Activated CD4-positive, alpha-beta T cell treated with anti-CD3 and anti-CD28 coated beads, Interleukin-2, amount 50 U/mL, for 48 hours (primary cell): Measurements from ENCODE around the gene PRKAG1.

Source experiments
- DNase-seq, 2 experiments: peaks; one replicate each; pipeline ENCODE4 v3.0.0-alpha.2; 2020

PRKAG1 gene

DNA sequence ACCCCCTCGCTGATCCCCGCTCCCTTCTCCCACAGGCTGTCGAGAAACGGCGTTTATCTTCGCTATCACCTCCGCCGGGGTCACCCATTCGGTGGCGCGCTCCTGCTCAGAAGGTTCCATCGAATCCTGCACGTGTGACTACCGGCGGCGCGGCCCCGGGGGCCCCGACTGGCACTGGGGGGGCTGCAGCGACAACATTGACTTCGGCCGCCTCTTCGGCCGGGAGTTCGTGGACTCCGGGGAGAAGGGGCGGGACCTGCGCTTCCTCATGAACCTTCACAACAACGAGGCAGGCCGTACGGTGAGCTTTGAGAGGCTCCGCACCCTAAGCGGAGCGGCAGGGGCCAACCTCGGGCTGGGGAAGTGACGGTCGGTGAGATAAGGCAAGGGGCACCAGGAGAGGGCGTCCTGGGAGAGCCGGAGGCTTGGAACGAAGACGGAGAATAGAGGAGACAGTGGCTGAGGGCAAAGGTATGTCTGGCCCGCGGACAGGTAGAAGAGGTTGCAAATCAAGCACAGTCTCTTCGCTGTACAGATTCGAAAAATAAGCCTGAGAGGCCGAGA lies 38.1 kb downstream of the PRKAG1 start:
- DNase-seq, result peak; percentile 37 to 51

DNA sequence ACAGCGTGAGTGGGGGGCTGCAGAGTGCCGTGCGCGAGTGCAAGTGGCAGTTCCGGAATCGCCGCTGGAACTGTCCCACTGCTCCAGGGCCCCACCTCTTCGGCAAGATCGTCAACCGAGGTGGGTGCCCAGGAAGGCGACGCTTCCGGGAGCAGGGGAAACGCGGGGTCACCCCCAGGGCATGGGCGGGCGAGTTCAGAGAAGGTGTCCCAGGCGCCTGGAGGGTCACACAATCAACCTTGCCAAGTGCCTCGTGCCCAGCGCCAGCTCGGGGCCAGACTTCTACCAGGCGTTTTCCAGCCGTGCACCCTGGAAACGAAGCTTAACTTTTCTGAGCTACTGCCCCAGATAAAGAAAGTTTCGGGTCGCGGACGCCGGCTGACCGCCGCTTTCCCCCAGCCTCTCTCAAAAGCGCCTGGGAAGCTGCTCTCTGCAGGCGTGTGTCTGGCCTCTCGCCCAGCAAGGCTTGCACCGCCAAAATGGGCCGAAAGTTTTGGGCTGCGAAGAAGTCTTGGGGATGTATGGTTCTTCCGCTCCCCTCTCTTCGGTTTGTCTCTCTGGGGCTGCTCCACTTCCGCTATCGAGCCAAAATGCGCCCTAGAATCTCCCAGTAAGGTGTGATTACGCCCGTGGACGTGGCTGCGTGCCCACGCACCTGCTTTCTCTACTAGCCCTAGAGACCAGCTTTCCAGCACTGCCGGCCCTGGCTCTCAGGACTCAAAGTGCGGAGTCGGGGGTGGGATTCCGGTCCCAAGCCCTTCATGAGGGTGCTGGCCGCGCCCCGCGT lies 38.8 kb downstream of the PRKAG1 start:
- peak in 1 of 2 experiments; percentile 34 for DNase-seq

- DNase-seq, result peak in 1 of 2 experiments; percentile 29
These were observed 39.6 kb downstream of the PRKAG1 start for GRCh38 chr12:48978741-48979601.

DNA sequence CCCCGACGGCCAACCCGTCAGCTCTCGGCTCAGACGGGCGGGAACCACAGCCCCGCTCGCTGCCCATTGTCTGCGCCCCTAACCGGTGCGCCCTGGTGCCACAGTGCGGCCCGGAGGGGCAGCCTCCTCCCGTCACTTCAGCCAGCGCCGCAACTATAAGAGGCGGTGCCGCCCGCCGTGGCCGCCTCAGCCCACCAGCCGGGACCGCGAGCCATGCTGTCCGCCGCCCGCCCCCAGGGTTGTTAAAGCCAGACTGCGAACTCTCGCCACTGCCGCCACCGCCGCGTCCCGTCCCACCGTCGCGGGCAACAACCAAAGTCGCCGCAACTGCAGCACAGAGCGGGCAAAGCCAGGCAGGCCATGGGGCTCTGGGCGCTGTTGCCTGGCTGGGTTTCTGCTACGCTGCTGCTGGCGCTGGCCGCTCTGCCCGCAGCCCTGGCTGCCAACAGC lies 40.3 kb downstream of the PRKAG1 start, which contains the start of gene WNT1:
Gene WNT1, plus strand, starts transcription at position 32 of the 450 bp plus-strand sequence. Its CDS starts 329 bp downstream, at position 361.
- peak in 1 of 2 experiments; percentile 28 for DNase-seq

- DNase-seq, result peak; percentile 88 to 90
These were observed 41.0 kb downstream of the PRKAG1 start for GRCh38 chr12:48977290-48978281.

GRCh38 chr12:48973941-48974673 lies 44.5 kb downstream of the PRKAG1 start:
- DNase-seq, result peak; percentile 47 to 57

DNA sequence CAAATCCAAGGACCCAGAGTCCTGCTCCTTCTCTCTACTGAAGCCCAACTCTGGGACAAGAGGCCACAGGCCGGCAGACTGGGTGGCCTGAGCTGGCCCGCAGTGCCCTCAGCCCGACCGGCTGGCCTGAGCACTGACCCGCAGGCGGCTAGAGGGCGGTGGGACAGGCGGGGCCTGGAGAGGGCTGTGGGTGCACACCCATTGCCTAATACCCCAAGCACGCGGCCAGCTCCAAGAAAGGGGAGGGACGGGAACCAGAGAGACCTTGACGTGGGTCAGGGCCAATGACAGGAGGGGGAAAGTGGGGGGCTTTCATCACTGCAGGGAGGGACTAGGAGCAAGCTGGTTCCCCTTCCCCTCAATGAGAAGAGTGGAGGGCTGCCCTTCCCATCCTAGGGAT lies 45.0 kb downstream of the PRKAG1 start:
- DNase-seq, result no peak

- no peak for DNase-seq
These were observed 45.6 kb downstream of the PRKAG1 start for GRCh38 chr12:48972952-48973483.

GRCh38 chr12:48972213-48972951 lies 46.2 kb downstream of the PRKAG1 start:
- DNase-seq, result peak; percentile 58 to 64

- no peak for DNase-seq
These were observed 47.8 kb downstream of the PRKAG1 start for GRCh38 chr12:48970702-48971334.

DNA sequence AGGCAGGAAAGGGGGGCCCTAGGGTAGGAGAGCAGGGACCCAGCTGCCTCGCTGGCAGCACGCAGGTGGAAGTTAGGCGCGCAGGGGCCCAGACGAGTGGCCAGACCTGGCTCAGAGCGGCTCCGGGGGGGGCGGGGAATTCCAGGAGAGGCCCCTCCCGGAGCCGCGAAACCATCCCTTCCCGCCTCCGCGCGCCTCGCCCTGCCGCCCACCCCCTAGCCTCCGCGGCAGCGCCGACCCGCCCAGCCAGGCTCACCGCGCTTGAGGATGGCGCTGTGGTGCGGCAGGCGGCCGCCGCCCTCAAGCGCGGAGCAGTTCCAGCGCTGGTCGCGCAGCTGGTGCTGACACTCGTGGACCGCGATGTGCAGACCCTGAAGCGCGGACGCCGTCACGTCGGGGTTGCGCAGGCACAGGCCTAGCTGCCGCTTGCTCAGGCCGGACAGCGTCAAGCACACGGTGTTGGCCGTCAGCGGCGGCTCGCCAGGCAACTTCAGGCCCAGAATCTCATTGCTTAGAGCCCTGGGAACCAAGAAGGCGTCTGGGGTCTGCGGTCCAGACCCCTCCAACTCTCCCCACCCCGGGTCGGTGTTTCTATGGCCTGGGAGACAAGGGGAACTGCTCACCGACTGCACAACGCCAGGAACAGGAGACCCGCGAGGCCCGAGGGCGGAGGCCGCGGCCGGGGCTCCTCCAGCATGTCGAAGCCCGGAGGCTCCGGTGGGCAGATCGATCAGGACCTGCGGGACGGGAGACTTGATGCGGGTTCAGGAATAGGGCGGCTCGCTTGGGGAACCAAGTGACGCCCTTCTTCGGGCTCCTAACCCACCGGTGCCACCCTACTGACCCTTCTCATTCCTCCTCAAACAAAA lies 48.5 kb downstream of the PRKAG1 start:
- peak; percentile 36 to 37 for DNase-seq

GRCh38 chr12:48969160-48969771 lies 49.3 kb downstream of the PRKAG1 start:
- DNase-seq, result no peak

DNA sequence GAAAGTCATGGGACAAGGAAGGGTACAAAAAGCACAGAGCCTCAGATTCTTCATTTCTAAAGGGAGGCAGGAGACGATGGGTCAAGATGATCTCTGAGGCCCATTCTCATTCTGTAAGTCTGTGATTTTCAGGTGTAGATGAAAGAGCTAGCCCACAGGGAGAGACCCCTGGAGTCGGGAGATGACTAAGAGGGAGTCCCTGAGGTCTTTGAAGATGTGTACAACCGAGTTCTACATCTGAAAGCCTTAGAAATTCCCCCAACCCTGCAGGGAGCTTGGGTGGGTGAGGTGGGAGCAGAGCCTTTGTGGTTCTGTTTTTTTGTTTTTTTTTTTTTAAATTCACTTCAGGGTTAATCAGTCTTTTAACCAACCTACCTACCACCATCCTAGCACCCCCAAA lies 50.1 kb downstream of the PRKAG1 start:
- no peak for DNase-seq

DNA sequence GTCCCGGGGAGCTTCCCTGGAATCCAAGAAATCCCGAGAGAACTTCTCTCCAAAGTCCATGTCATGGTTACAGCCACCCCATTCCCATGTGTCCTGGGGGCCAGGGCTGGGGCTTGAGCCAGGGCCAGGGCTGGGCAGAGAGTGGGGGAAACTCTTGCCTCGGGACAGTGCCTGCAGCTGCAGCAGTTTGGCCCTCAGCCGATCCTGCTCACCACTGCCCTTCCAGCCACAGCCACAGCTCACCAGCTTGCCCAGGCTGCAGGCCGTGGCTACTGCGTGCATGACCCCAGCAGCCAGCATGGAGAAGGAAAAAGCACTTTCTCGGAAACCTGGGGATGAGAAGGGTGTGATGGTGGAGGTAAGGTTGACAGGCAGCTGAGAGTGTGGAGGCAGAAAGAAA lies 50.6 kb downstream of the PRKAG1 start:
- no peak for DNase-seq

DNA sequence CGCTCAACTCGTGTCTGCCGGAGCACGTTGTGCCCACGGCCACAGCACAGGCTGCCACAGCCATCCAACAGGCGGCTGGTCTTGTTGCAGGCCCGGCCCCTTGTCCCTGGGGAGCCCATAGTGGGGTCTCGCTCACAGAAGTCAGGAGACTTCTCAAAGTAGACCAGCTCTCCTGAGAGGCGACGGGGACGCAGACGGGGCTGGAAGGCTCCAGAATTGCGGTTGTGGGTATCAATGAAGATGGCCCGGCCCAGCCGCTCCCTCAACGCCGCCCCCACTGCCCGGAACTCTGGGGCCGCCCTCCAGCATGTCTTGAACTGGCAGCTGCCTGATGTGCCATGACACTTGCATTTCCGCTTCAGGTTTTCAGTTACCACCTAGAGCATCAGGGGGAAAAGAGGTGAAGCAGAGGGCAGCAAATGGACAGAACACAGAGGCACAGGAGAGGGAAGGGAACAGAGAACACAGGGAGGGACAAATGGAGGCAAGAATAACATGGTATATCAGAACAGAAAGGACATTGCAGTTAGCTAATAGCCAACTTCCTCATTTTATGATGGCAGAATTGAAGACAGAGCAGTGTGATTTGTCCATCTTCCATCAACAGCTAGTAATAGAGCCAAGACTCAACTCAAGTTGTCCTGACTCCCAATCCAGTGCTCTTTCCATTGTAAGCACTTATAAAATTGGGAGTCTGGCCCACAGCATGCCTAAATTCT lies 52.2 kb downstream of the PRKAG1 start:
- DNase-seq, result no peak

DNA sequence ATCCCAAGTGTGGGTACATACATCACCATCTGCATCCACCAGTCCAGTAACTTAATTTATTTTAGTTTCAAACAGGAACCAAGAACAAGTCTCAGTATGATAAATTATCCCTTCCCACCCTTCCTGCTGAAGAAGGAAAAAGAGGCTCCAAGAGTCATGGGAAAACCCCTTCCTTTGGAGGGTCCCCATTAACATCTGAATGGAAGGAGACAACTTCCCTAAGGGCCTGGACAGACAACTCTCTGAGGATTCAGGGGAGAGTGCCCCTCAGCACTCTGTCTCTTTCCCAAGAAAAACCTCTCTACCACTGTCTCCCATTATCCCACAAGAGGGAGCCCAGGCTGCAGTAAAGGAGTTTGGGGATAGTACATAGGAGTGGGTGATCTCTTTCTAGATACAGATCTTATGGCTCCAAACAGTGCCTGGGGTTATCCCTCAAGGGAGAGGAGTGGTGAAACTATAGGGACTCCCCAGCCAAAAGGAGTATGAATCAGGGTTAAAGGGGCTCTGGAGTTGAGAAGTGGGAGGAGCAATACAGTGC lies 53.2 kb downstream of the PRKAG1 start:
- DNase-seq, result no peak

DNA sequence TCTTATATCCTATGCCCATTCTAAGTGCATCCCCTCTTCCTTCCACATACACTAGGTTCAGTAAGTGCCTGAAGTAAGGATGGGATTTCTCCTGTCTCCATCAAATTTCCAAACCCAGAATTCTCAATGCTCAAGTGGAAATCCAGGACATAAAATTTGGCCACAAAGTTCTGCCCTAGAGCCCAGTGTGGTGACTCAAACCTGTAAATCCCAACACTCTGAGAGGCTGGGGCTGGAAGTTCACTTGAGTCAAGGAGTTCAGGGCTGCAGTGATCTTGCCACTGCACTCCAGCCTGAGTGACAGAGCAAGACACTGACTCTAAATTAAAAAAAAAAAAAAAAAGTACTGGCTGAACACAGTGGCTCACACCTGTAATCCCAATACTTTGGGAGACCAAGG lies 56.8 kb downstream of the PRKAG1 start:
- no peak for DNase-seq
